ENCODE data around the gene IFT27.

Gene IFT27

GRCh38 chr22:36796552-36797175 lies 20.7 kb upstream of the IFT27 start:
- DNase-seq (ENCODE audit: low read depth, low spot score) = no peak

- DNase-seq (ENCODE audit: low read depth, low spot score) = no peak
These were observed 19.7 kb upstream of the IFT27 start for GRCh38 chr22:36795633-36796032.

GRCh38 chr22:36790648-36791047 lies 14.7 kb upstream of the IFT27 start:
- DNase-seq (ENCODE audit: low read depth, low spot score) = no peak

- DNase-seq (ENCODE audit: low read depth, low spot score) = no peak
These were observed 11.5 kb upstream of the IFT27 start for GRCh38 chr22:36787204-36787988.

GRCh38 chr22:36783743-36784142 lies 7.8 kb upstream of the IFT27 start:
- no peak for DNase-seq (ENCODE audit: low read depth, low spot score)

- DNase-seq (ENCODE audit: low read depth, low spot score) = peak; percentile 79
These were observed 6.0 kb upstream of the IFT27 start for GRCh38 chr22:36781656-36782627.

GRCh38 chr22:36778020-36778419 lies 2.1 kb upstream of the IFT27 start:
- no peak for DNase-seq (ENCODE audit: low read depth, low spot score)

- DNase-seq (ENCODE audit: low read depth, low spot score) = no peak
These were observed 803 bp upstream of the IFT27 start for GRCh38 chr22:36776722-36777121.

- DNase-seq (ENCODE audit: low read depth, low spot score) = peak; percentile 12
These were observed 344 bp downstream of the IFT27 start for GRCh38 chr22:36775586-36775963.

- no peak for DNase-seq (ENCODE audit: low read depth, low spot score)
These were observed 2.0 kb downstream of the IFT27 start for GRCh38 chr22:36773935-36774334.

GRCh38 chr22:36772451-36772850 lies 3.5 kb downstream of the IFT27 start:
- DNase-seq (ENCODE audit: low read depth, low spot score) = no peak

- no peak for DNase-seq (ENCODE audit: low read depth, low spot score)
These were observed 4.4 kb downstream of the IFT27 start for GRCh38 chr22:36771356-36772063.

- no peak for DNase-seq (ENCODE audit: low read depth, low spot score)
These were observed 5.2 kb downstream of the IFT27 start for GRCh38 chr22:36770513-36771231.

GRCh38 chr22:36769541-36770512 lies 6.1 kb downstream of the IFT27 start:
- DNase-seq (ENCODE audit: low read depth, low spot score) = no peak

GRCh38 chr22:36768616-36769015 lies 7.3 kb downstream of the IFT27 start:
- DNase-seq (ENCODE audit: low read depth, low spot score) = no peak

- DNase-seq (ENCODE audit: low read depth, low spot score) = no peak
These were observed 7.8 kb downstream of the IFT27 start for GRCh38 chr22:36768141-36768540.

- no peak for DNase-seq (ENCODE audit: low read depth, low spot score)
These were observed 8.7 kb downstream of the IFT27 start for GRCh38 chr22:36767035-36767775.

GRCh38 chr22:36765943-36766450 lies 9.9 kb downstream of the IFT27 start:
- DNase-seq (ENCODE audit: low read depth, low spot score) = no peak

All from activated CD4-positive, CD25-positive, alpha-beta regulatory T cell treated with anti-CD3 and anti-CD28 coated beads, Interleukin-2, amount 50 U/mL, for 16 hours (primary cell).